Fibroblast of skin of back (primary cell): ENCODE measurements around the gene DHRS3. TPM values are rescaled to one million over a fixed set of nuclear protein-coding genes. Genes with fewer than 3 reads are reported as not detected.
"Not testable (repeated sequence)": the region's sequence is repeated elsewhere in the genome, so short reads cannot be mapped to it uniquely, and the experiment has no call there.

Experiments
- DNase-seq: peaks from one replicate; pipeline ENCODE4 v3.0.0-alpha.2; 2013
- polyA plus RNA-seq, 2 experiments: library from polyadenylated mRNA; unstranded; fragments of 120-200 nt; gene quantifications; one replicate each; pipeline ENCODE4 v1.2.1, GENCODE V29; 2013; ENCODE audit not compliant: insufficient read length in 2 of 2

The DHRS3 gene, protein sequence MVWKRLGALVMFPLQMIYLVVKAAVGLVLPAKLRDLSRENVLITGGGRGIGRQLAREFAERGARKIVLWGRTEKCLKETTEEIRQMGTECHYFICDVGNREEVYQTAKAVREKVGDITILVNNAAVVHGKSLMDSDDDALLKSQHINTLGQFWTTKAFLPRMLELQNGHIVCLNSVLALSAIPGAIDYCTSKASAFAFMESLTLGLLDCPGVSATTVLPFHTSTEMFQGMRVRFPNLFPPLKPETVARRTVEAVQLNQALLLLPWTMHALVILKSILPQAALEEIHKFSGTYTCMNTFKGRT
- polyA plus RNA-seq (2013, experiment 1 of 2; ENCODE audit: insufficient read length), result 18.2 TPM
- polyA plus RNA-seq (2013, experiment 2 of 2; ENCODE audit: insufficient read length), result 24.2 TPM

- DNase-seq, result peak; percentile 76
Measured at GRCh38 chr1:12617901-12618660, at the start of gene DHRS3. DHRS3 (minus strand) TSS chr1:12618210; CDS start chr1:12617348, 862 bp downstream.

DNA sequence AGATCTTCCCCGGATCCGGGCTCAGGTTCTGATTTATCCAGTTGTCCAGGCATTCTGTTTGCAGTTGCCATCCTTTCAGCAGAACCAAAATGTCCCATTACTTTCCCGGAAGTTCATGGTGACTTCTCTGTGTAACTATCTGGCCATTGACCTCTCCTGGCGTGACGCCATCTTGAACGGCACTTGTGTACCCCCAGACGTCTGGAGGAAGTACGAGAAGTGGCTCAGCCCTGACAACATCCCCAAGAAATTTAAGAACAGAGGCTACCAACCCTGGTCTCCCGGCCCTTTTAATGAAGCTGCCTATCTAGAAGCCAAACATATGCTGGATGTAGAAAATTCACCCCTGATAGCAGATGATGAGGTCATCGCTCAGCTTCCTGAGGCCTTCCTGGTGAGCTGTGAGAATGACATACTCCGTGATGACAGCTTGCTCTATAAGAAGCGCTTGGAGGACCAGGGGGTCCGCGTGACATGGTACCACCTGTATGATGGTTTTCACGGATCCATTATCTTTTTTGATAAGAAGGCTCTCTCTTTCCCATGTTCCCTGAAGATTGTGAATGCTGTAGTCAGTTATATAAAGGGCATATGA is 48.2 kb upstream of the DHRS3 start:
- no peak for DNase-seq

- DNase-seq, result no peak
Measured at GRCh38 chr1:12665511-12665910, 47.5 kb upstream of the DHRS3 start.

- no peak for DNase-seq
Measured at GRCh38 chr1:12662556-12662955, 44.5 kb upstream of the DHRS3 start.

- DNase-seq, result no peak
Measured at GRCh38 chr1:12661606-12662219, 43.7 kb upstream of the DHRS3 start.

GRCh38 chr1:12658531-12659453 is 40.8 kb upstream of the DHRS3 start:
- peak; percentile 77 for DNase-seq

DNA sequence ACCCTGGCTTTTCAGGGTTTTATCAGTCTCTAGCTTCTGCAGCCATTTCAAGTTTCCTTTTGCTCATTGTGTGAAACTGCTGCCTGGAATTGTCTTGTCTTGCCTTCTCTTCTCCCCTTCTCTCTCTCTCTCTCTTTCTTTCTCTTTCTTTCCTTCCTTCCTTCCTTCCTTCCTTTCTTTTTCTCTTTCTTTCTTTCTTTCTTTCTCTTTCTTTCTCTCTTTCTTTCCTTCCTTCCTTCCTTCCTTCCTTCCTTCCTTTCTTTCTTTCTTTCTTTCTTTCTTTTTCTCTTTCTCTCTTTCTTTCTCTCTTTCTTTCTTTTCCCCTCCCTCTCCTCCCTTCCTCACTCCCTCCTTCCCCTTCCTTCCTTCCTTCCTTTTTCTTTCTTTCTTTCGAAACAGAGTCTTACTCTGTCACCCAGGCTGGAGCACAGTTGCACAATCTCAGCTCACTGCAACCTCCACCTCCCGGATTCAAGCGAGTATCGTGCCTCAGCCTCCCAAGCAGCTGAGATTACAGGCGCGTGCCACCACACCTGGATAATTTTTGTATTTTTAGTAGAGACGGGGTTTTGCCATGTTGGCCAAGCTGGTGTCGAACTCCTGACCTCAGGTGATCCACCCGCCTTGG is 40.0 kb upstream of the DHRS3 start:
- DNase-seq, result not testable (repeated sequence)

GRCh38 chr1:12657060-12657884 is 39.3 kb upstream of the DHRS3 start:
- no peak for DNase-seq

- DNase-seq, result no peak
Measured at GRCh38 chr1:12656575-12656974, 38.6 kb upstream of the DHRS3 start.

- no peak for DNase-seq
Measured at GRCh38 chr1:12654657-12655056, 36.6 kb upstream of the DHRS3 start.

DNA sequence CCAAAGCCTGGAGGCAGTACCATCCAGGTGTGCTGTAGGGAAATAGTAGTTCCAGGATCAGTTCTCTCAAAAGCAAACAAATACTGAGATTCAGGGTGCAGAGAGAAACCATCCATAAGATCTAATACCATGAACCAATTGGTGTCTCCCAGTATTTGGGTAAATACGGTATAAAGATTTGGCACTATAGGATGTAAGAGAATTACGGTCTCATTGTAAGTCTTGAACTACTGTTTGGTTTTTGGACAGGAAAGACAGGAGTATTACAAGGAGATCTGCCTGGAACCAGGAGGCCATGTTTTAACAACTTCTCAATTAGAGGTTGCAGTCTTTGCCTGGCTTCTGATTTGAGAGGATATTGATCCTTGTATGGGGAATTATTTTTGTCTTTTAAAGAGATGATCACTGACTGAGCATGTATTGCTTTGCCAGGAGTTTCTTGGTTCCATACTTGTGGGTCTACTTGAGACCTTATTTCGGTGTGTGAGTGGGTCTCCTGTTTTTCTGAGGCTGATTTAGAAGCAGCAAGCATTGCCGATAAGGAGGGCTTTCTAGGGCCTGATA is 36.1 kb upstream of the DHRS3 start:
- peak; percentile 24 for DNase-seq

- peak; percentile 55 for DNase-seq
Measured at GRCh38 chr1:12649971-12650421, 32.0 kb upstream of the DHRS3 start.

GRCh38 chr1:12648741-12649140 is 30.7 kb upstream of the DHRS3 start:
- DNase-seq, result no peak

GRCh38 chr1:12645401-12645800 is 27.4 kb upstream of the DHRS3 start:
- not testable (repeated sequence) for DNase-seq

GRCh38 chr1:12644829-12645228 is 26.8 kb upstream of the DHRS3 start:
- DNase-seq, result no peak

DNA sequence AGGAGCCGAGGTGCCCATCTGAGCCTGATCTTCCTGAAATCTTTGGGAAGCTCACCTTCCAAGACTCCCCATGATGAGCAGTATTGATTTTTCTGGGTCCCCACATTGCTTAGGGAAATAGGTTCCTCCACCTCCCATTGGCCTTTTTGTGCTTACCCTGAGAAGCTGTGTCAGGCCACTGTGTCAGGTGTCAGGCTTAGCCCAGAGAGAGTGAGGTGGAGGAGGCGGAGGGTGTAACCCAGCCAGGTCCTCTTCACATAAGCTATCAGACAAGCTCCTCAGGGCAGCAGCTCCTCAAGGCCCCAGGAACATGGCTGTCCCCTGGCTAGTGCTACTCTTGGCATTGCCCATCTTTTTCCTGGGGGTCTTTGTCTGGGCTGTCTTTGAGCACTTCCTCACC is 26.2 kb upstream of the DHRS3 start:
- no peak for DNase-seq

DNA sequence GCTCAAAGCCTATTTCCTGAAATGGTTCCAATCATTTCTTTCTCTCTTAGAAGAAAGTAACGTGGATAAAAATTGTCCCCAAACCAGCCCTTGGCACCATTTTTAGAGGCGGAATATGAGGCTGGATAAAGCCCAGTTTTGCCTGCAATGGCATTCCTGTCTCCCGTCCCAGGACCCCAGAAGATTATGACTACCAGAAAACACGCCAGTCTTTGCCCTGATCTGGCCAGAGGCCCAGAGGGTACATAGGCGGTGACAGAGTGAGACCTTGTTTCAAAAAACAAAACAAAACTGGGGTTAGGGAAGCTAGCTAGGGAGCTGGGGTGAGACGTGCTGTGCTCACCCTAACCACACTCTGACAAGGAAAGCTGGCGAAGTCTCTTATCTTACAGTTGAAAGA is 25.8 kb upstream of the DHRS3 start, which contains the start of gene AADACL4:
AADACL4 (plus strand) TSS at position 301 of the 400 bp plus-strand sequence. CDS start 462 bp downstream, outside the sequence.
- DNase-seq, result no peak

DNA sequence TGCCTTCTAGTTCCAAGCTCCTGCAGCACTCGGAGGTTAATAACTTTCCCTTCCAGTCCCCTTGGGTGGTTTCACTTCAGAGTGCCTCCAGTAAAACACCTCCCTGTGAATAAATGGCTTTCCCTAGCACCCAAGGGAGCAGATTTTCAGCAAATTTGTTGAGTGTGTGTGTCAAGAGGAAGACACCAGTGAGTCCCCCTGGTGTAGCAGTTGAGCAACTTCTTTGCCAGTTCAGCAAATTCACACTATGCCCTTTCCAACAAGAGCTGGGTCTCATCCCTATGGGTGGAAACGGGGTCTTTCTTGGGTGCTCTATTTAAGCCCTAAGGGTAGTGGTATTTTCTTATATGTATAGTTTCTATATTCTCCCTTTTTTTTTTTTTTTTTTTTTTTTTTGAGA is 25.1 kb upstream of the DHRS3 start:
- no peak for DNase-seq

DNA sequence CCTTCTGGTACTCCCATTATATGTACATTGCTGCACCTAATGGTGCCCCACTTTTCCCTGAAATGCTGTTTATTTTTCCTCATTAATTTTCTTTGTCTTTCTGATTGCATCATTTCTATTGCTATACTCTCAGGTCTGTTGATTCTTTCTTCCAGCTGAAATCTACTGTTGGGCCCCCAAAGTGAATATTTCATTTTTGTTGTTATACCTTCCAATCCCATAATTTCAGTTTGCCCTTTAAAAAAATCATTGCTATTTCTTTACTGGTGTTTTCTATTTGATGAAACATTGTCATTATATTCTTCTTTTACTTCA is 22.9 kb upstream of the DHRS3 start:
- DNase-seq, result no peak
